Uterus (tissue), 2 donors: ENCODE measurements around the gene CYFIP1.

ENCODE experiments used
- CTCF ChIP-seq, 4 experiments: fragments of 200-600 bp in 2 of 4; fragments of 450-650 bp in 2 of 4; sonication (generic) in 2 of 4; IDR thresholded peaks; one replicate each; pipeline ENCODE4 v1.5.1; 2016 to 2019; ENCODE audit warnings: antibody characterized with exemption in 4 of 4, mild to moderate bottlenecking in 2 of 4, moderate library complexity in 1 of 4
- POLR2A ChIP-seq, 2 donors: fragments of 450-650 bp; IDR thresholded peaks; one replicate each; pipeline ENCODE4 v1.6.1; 2016; ENCODE audit warnings: antibody characterized with exemption in 2 of 2, mild to moderate bottlenecking in 1 of 2, moderate library complexity in 1 of 2

GRCh38 chr15:22911306-22911705 is 68.9 kb downstream of the CYFIP1 start:
- TF ChIP-seq CTCF (IDR thresholded peaks at IDR 0.05) (no peak), POLR2A (IDR thresholded peaks at IDR 0.05) (no peak)
